Measurements from ENCODE around the gene RBM20. TPM values are rescaled to one million over a fixed set of nuclear protein-coding genes. Genes with fewer than 3 reads are reported as not detected.

Gene RBM20
- total RNA-seq, 2 experiments from 2014 or later: 0.38 to 0.72 TPM

- CTCF ChIA-PET: interaction anchor here (1.0 to 4.9 kb wide), 8 partner anchors 9 to 374 kb away, joined by 3 to 45 read pairs (median 4); no protein-coding TSS in a partner anchor
- Mint-ChIP-seq H3K27ac (no peak overlapping the region), H3K4me1 (ENCODE audit: low read depth) (no peaks in the 10 kb centered on the region), H3K9me3 (no peaks in the 10 kb centered on the region), H3K27me3 (peaks cover 9% of the 10 kb centered on the region), H3K36me3 (ENCODE audit: low read depth) (no peaks in the 10 kb centered on the region), H3K4me3 (no peak overlapping the region)
- no peak for ATAC-seq
- TF ChIP-seq CTCF (IDR thresholded peaks at IDR 0.05): no peak
- POLR2A ChIA-PET: interaction anchor here (1.5 kb wide), 1 partner anchor 65 kb away, joined by 4 read pairs; no protein-coding TSS in a partner anchor
- intact Hi-C loops (cut with micrococcal nuclease): no loop called here
- no peak for DNase-seq
Observed at GRCh38 chr10:110680273-110681020, 36.3 kb downstream of the RBM20 start.

- ChIA-PET CTCF (interaction anchor here (0.9 to 4.9 kb wide), 9 partner anchors 8 to 133 kb away, joined by 3 to 45 read pairs (median 4); no protein-coding TSS in a partner anchor), POLR2A (no interaction called here)
- peak; percentile 83 for ATAC-seq
- intact Hi-C loops (cut with micrococcal nuclease): no loop called here
- H3K9me3 Mint-ChIP-seq: no peaks in the 10 kb centered on the region
- peak; percentile 62 for DNase-seq
- H3K27me3 Mint-ChIP-seq: peaks cover 10% of the 10 kb centered on the region
- no peak overlapping the region for H3K27ac Mint-ChIP-seq
- TF ChIP-seq CTCF (IDR thresholded peaks at IDR 0.05): peak; percentile 38
- no peaks in the 10 kb centered on the region for H3K4me1 Mint-ChIP-seq (ENCODE audit: low read depth)
- no peaks in the 10 kb centered on the region for H3K36me3 Mint-ChIP-seq (ENCODE audit: low read depth)
- no peak overlapping the region for H3K4me3 Mint-ChIP-seq
Observed at GRCh38 chr10:110681023-110681681, 37.0 kb downstream of the RBM20 start.

DNA sequence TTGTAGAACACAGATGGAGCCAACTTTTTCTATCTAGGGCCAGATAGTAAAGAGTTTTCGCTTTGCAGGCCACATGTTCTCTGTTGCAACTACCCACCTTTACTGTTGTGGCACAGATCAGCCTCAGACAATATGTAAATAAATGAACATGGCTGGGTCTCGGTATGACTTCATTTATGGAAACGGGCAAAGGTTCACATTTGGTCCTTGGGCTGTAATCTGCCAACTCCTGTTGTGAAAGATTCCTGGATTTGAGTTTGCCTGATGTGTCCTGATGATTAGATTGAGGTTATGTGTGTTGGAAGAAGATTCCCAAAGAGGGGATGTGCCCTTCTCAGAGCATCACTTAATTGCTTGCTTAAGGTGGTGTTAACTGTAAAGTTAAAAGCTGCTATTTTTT lies 38.2 kb downstream of the RBM20 start:
- intact Hi-C loops (cut with micrococcal nuclease): no loop called here
- H3K27ac Mint-ChIP-seq: no peak overlapping the region
- no peaks in the 10 kb centered on the region for H3K9me3 Mint-ChIP-seq
- H3K27me3 Mint-ChIP-seq: peaks cover 10% of the 10 kb centered on the region
- DNase-seq (no peak), ATAC-seq (no peak)
- no peaks in the 10 kb centered on the region for H3K36me3 Mint-ChIP-seq (ENCODE audit: low read depth)
- no peaks in the 10 kb centered on the region for H3K4me1 Mint-ChIP-seq (ENCODE audit: low read depth)
- ChIA-PET CTCF (interaction anchor here (1.1 to 4.9 kb wide), 7 partner anchors 9 to 82 kb away, joined by 3 to 45 read pairs (median 4); no protein-coding TSS in a partner anchor), POLR2A (no interaction called here)
- TF ChIP-seq CTCF (IDR thresholded peaks at IDR 0.05): no peak
- H3K4me3 Mint-ChIP-seq: no peak overlapping the region

GRCh38 chr10:110684800-110685446 lies 40.8 kb downstream of the RBM20 start:
- Mint-ChIP-seq H3K9me3 (no peaks in the 10 kb centered on the region), H3K4me1 (ENCODE audit: low read depth) (no peaks in the 10 kb centered on the region), H3K27me3 (peaks cover 10% of the 10 kb centered on the region), H3K36me3 (ENCODE audit: low read depth) (no peaks in the 10 kb centered on the region), H3K27ac (no peak overlapping the region), H3K4me3 (no peak overlapping the region)
- intact Hi-C loops (cut with micrococcal nuclease): no loop called here
- no peak for ATAC-seq
- TF ChIP-seq CTCF (IDR thresholded peaks at IDR 0.05): no peak
- ChIA-PET CTCF (interaction anchor here (1.0 to 3.3 kb wide), 2 partner anchors 12 to 74 kb away, joined by 3 to 26 read pairs; no protein-coding TSS in a partner anchor), POLR2A (no interaction called here)
- no peak for DNase-seq
